H1 (cell line): Measurements from ENCODE around the gene MAPK4. TPM values are rescaled to one million over a fixed set of nuclear protein-coding genes. Genes with fewer than 3 reads are reported as not detected.

Experiments
- CTCF ChIA-PET: fragments of 300-600 bp; sonication (Branson Sonifier 250); formaldehyde crosslinking; loops from one replicate; lab custom pipeline; 2021; ENCODE audit not compliant: partially characterized antibody; lab: Charles Lee
- POLR2A ChIA-PET: fragments of 300-600 bp; sonication (Branson Sonifier 250); formaldehyde crosslinking; loops from one replicate; lab custom pipeline; 2021; ENCODE audit warnings: inconsistent platforms; ENCODE audit not compliant: partially characterized antibody; lab: Charles Lee
- DNase-seq, 2 experiments: peaks; one replicate each; pipeline versions ENCODE4 v3.0.0 to v3.0.0-alpha.2; 2010 to 2022; ENCODE audit warnings: low spot score in 2 of 2, low read depth in 1 of 2, mixed read lengths in 1 of 2
- FAIRE-seq: peaks from 2 replicates; lab custom pipeline; 2011; peaks lifted over from hg19 to GRCh38; lab: Jason Lieb, UNC
- H2AFZ ChIP-seq: 2 replicates; pipeline ENCODE4 v1.8.1; 2012; ENCODE audit warnings: low read length, inconsistent platforms
- H2AK5ac ChIP-seq: 2 replicates; pipeline ENCODE4 v1.6.1; 2013; ENCODE audit warnings: low read depth, low read length
- H2BK120ac ChIP-seq: replicated peaks from 2 replicates; pipeline ENCODE3; 2013; ENCODE audit warnings: low read depth, low read length, inconsistent platforms
- H2BK12ac ChIP-seq: 2 replicates; pipeline ENCODE4 v1.6.1; 2013; ENCODE audit warnings: low read depth, low read length
- H2BK15ac ChIP-seq: 2 replicates; pipeline ENCODE4 v1.6.1; 2013; ENCODE audit warnings: low read length
- H2BK20ac ChIP-seq: 2 replicates; pipeline ENCODE4 v1.6.1; 2013; ENCODE audit warnings: low read length
- H2BK5ac ChIP-seq: 2 replicates; pipeline ENCODE4 v1.6.1; 2013; ENCODE audit warnings: low read depth, low read length
- H3K14ac ChIP-seq: 2 replicates; pipeline ENCODE4 v1.6.1; 2013; ENCODE audit warnings: inconsistent platforms; ENCODE audit not compliant: insufficient read length
- H3K18ac ChIP-seq: 2 replicates; pipeline ENCODE4 v1.6.1; 2013; ENCODE audit warnings: low read length; ENCODE audit errors: extremely low read depth
- H3K23ac ChIP-seq: 2 replicates; pipeline ENCODE4 v1.6.1; 2013; ENCODE audit warnings: inconsistent platforms; ENCODE audit not compliant: insufficient read length
- H3K23me2 ChIP-seq: 2 replicates; pipeline ENCODE4 v1.6.1; 2013; ENCODE audit warnings: low read depth, low read length
- H3K27ac ChIP-seq: 2 replicates; pipeline ENCODE4 v1.6.1; 2011; ENCODE audit warnings: low read depth, low read length, inconsistent platforms
- H3K27me3 ChIP-seq, 4 experiments: replicated peaks in 1 of 4; 1 replicate in 1 of 4; 2 replicates in 3 of 4; pipeline versions ENCODE4 v1.6.1 to v1.8.1; 2011 to 2013; ENCODE audit warnings: low read length in 3 of 4, mild to moderate bottlenecking in 3 of 4, inconsistent platforms in 2 of 4, mixed read lengths in 2 of 4, moderate library complexity in 1 of 4; ENCODE audit not compliant: control insufficient read depth in 3 of 4, insufficient read depth in 3 of 4; ENCODE audit errors: extremely low read depth in 1 of 4
- H3K36me3 ChIP-seq, 4 experiments: 2 replicates each; pipeline versions ENCODE4 v1.6.1 to v1.8.1; 2011 to 2013; ENCODE audit warnings: mild to moderate bottlenecking in 4 of 4, low read length in 3 of 4, moderate library complexity in 2 of 4, control low read depth in 1 of 4, inconsistent platforms in 1 of 4; ENCODE audit not compliant: insufficient read depth in 4 of 4, control insufficient read depth in 2 of 4
- H3K4ac ChIP-seq: replicated peaks from 2 replicates; pipeline ENCODE3; 2013; ENCODE audit warnings: low read length, low read depth, mixed read lengths, inconsistent platforms; ENCODE audit not compliant: insufficient read length
- H3K4me1 ChIP-seq, 4 experiments: replicated peaks in 1 of 4; 1 replicate in 1 of 4; 2 replicates in 3 of 4; pipeline versions ENCODE4 v1.6.1 to v1.8.1; 2011 to 2013; ENCODE audit warnings: low read length in 3 of 4, inconsistent platforms in 2 of 4, mixed read lengths in 1 of 4; ENCODE audit not compliant: insufficient read depth in 4 of 4, control insufficient read depth in 3 of 4
- H3K4me2 ChIP-seq, 2 experiments: 2 replicates each; pipeline versions ENCODE4 v1.6.1 to v1.8.1; 2011 to 2013; ENCODE audit warnings: low read depth in 2 of 2, low read length in 2 of 2, control low read depth in 1 of 2, inconsistent platforms in 1 of 2, mild to moderate bottlenecking in 1 of 2; ENCODE audit not compliant: insufficient read depth in 1 of 2
- H3K4me3 ChIP-seq, 4 experiments: fragments of 200-600, 300-600 bp in 1 of 4; sonication (generic), shearing (Covaris generic), sonication (Bioruptor Twin) in 1 of 4; 2 replicates each; pipeline versions ENCODE4 v1.5.1 to v1.8.1; 2011 to 2016; ENCODE audit warnings: low read length in 4 of 4, low read depth in 3 of 4, control low read depth in 2 of 4, inconsistent platforms in 2 of 4, mild to moderate bottlenecking in 2 of 4, mixed read lengths in 1 of 4, moderate library complexity in 1 of 4; ENCODE audit not compliant: insufficient read depth in 2 of 4; ENCODE audit errors: extremely low read depth in 1 of 4
- H3K56ac ChIP-seq: replicated peaks from 2 replicates; pipeline ENCODE3; 2013; ENCODE audit warnings: low read depth, mild to moderate bottlenecking, mixed read lengths, low read length, inconsistent platforms; ENCODE audit not compliant: insufficient read length
- H3K79me1 ChIP-seq: 2 replicates; pipeline ENCODE4 v1.6.1; 2013; ENCODE audit warnings: low read depth, low read length, control low read depth
- H3K79me2 ChIP-seq, 2 experiments: 2 replicates each; pipeline versions ENCODE4 v1.6.1 to v1.8.1; 2012 to 2013; ENCODE audit warnings: low read length in 2 of 2, mild to moderate bottlenecking in 2 of 2, inconsistent platforms in 1 of 2; ENCODE audit not compliant: insufficient read depth in 2 of 2, control insufficient read depth in 1 of 2
- H3K9ac ChIP-seq, 4 experiments: replicated peaks in 1 of 4; 1 replicate in 1 of 4; 2 replicates in 3 of 4; pipeline versions ENCODE4 v1.6.1 to v1.8.1; 2011 to 2013; ENCODE audit warnings: low read depth in 3 of 4, low read length in 3 of 4, control low read depth in 2 of 4, mild to moderate bottlenecking in 2 of 4, moderate library complexity in 2 of 4, inconsistent platforms in 1 of 4; ENCODE audit errors: extremely low read depth in 1 of 4
- H3K9me3 ChIP-seq, 2 experiments: 2 replicates each; pipeline versions ENCODE4 v1.6.1 to v1.8.1; 2012 to 2013; ENCODE audit warnings: mild to moderate bottlenecking in 2 of 2, moderate library complexity in 2 of 2, control low read depth in 1 of 2, inconsistent platforms in 1 of 2, low read depth in 1 of 2, low read length in 1 of 2, mixed read lengths in 1 of 2; ENCODE audit not compliant: insufficient read depth in 2 of 2
- H4K20me1 ChIP-seq, 2 experiments: replicated peaks in 1 of 2; 2 replicates each; pipeline versions ENCODE3 to v1.8.1; 2011 to 2013; ENCODE audit warnings: inconsistent platforms in 2 of 2, low read length in 2 of 2, mild to moderate bottlenecking in 1 of 2; ENCODE audit not compliant: insufficient read depth in 2 of 2, control insufficient read depth in 1 of 2
- H4K5ac ChIP-seq: 2 replicates; pipeline ENCODE4 v1.6.1; 2013; ENCODE audit warnings: low read length, low read depth, mixed read lengths, inconsistent platforms; ENCODE audit not compliant: insufficient read length
- H4K8ac ChIP-seq: 2 replicates; pipeline ENCODE4 v1.8.0; 2013; ENCODE audit warnings: mild to moderate bottlenecking, moderate library complexity, low read length, inconsistent platforms; ENCODE audit not compliant: insufficient read depth; ENCODE audit errors: extremely low read depth
- H4K91ac ChIP-seq: replicated peaks from 2 replicates; pipeline ENCODE3; 2013; ENCODE audit warnings: low read length, mixed read lengths, inconsistent platforms; ENCODE audit not compliant: insufficient read length
- CREB1 ChIP-seq: IDR thresholded peaks from 2 replicates; pipeline ENCODE4 v1.6.1; 2012; ENCODE audit warnings: inconsistent platforms
- RAD21 ChIP-seq, 2 experiments: IDR thresholded peaks in 1 of 2; conservative IDR thresholded peaks in 1 of 2; 2 replicates each; pipeline ENCODE4 v1.6.1; 2011; ENCODE audit warnings: low read depth in 2 of 2, low read length in 2 of 2, improper control_type of control experiment in 1 of 2, inconsistent platforms in 1 of 2, mild to moderate bottlenecking in 1 of 2, moderate library complexity in 1 of 2
- SIN3A ChIP-seq, 2 experiments: IDR thresholded peaks in 1 of 2; conservative IDR thresholded peaks in 1 of 2; 2 replicates each; pipeline ENCODE4 v1.6.1; 2011 to 2012; ENCODE audit warnings: low read length in 2 of 2, improper control_type of control experiment in 1 of 2, low read depth in 1 of 2, mild to moderate bottlenecking in 1 of 2
- WGBS, 2 experiments: shearing (Covaris generic) in 1 of 2; methylation state at CpG; one replicate each; pipeline versions ENCODE4 v1.1.6 to v1.1.7; 2013 to 2015; ENCODE audit warnings: low lambda C conversion rate in 2 of 2, mixed read lengths in 2 of 2, inconsistent platforms in 1 of 2, low coverage in 1 of 2, missing lambda C conversion rate in 1 of 2; ENCODE audit not compliant: insufficient replicate concordance in 2 of 2, insufficient coverage in 1 of 2, insufficient read length in 1 of 2; ENCODE audit errors: extremely low coverage in 1 of 2, missing lambda C conversion rate in 1 of 2; 5-methylcytosine and 5-hydroxymethylcytosine counted together
- polyA plus RNA-seq, 7 experiments: library from polyadenylated mRNA; depleted of rRNA in 3 of 7; stranded (reverse) in 5 of 7; unstranded in 2 of 7; fragments of >200 nt in 5 of 7; fragments of 200-250 nt in 2 of 7; gene quantifications; 1 replicate in 5 of 7; 2 replicates in 1 of 7; 4 replicates in 1 of 7; pipeline versions ENCODE4 v1.2.1 to v1.2.3, GENCODE V29; 2011 to 2013; ENCODE audit warnings: missing spikeins in 2 of 7, mixed read lengths in 2 of 7
- total RNA-seq: library from RNA; stranded (reverse); fragmentation: NEBNext Ultra II Directional; extraction: Animal tissue kit (Norgen Biotek cat#: 25700); gene quantifications from 2 replicates; pipeline ENCODE4 v1.2.1, GENCODE V29; 2021
- TF ChIP-seq, protein P1 (sequence below), 3 experiments: IDR thresholded peaks; 1 replicate in 2 of 3; 2 replicates in 1 of 3; pipeline versions ENCODE4 v1.5.1 to v1.6.1; 2011; ENCODE audit warnings: low read length in 3 of 3, mild to moderate bottlenecking in 3 of 3, inconsistent platforms in 2 of 3, low read depth in 1 of 3, moderate library complexity in 1 of 3; ENCODE audit not compliant: insufficient read depth in 1 of 3; ENCODE audit errors: control extremely low read depth in 1 of 3

Gene MAPK4
- total and polyA plus RNA-seq, 2 of the 8 experiments (the other 6 are each of a cell fraction or from before 2014, with no cell fraction given) = 3.2 to 3.7 TPM

GRCh38 chr18:50662177-50662576 lies 102.3 kb downstream of the MAPK4 start:
- no peak overlapping the region for H3K14ac ChIP-seq
- no peak overlapping the region for H3K23ac ChIP-seq
- CTCF ChIA-PET = interaction anchor here (0.7 to 4.0 kb wide), 30 partner anchors 9 to 157 kb away, joined by 3 to 32 read pairs (median 6); no protein-coding TSS in a partner anchor
- H3K27ac ChIP-seq = no peak overlapping the region
- H3K4ac ChIP-seq = no peak overlapping the region
- H3K4me3 ChIP-seq = no peak overlapping the region
- no peaks in the 10 kb centered on the region for H3K79me1 ChIP-seq
- no peak overlapping the region for H3K18ac ChIP-seq
- no peaks in the 10 kb centered on the region; a peak in 1 of 8 replicates for H3K36me3 ChIP-seq
- H4K20me1 ChIP-seq = no peaks in the 10 kb centered on the region
- H3K4me2 ChIP-seq = no peak overlapping the region
- H4K5ac ChIP-seq = no peak overlapping the region
- POLR2A ChIA-PET = no interaction called here
- DNase-seq = no peak
- no peak overlapping the region for H2AFZ ChIP-seq
- H2BK120ac ChIP-seq = no peak overlapping the region
- H2BK20ac ChIP-seq = no peak overlapping the region
- H2AK5ac ChIP-seq = no peak overlapping the region
- H4K8ac ChIP-seq = no peak overlapping the region
- TF ChIP-seq RAD21 (IDR thresholded peaks at IDR 0.05 in 1 of 2, conservative IDR thresholded peaks at IDR 0.05 in 1 of 2; ENCODE audit: low read depth in 2 of 2, low read length in 2 of 2) (peak; percentile 77 to 80), CREB1 (no peak), SIN3A (conservative IDR thresholded peaks at IDR 0.05 in 1 of 2, IDR thresholded peaks at IDR 0.05 in 1 of 2; ENCODE audit: low read depth in 1 of 2, low read length in 2 of 2) (no peak)
- TF ChIP-seq, protein P1, sequence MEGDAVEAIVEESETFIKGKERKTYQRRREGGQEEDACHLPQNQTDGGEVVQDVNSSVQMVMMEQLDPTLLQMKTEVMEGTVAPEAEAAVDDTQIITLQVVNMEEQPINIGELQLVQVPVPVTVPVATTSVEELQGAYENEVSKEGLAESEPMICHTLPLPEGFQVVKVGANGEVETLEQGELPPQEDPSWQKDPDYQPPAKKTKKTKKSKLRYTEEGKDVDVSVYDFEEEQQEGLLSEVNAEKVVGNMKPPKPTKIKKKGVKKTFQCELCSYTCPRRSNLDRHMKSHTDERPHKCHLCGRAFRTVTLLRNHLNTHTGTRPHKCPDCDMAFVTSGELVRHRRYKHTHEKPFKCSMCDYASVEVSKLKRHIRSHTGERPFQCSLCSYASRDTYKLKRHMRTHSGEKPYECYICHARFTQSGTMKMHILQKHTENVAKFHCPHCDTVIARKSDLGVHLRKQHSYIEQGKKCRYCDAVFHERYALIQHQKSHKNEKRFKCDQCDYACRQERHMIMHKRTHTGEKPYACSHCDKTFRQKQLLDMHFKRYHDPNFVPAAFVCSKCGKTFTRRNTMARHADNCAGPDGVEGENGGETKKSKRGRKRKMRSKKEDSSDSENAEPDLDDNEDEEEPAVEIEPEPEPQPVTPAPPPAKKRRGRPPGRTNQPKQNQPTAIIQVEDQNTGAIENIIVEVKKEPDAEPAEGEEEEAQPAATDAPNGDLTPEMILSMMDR (IDR thresholded peaks at IDR 0.05; ENCODE audit: control extremely low read depth in 1 of 3, insufficient read depth in 1 of 3, low read depth in 1 of 3, low read length in 3 of 3) = peak in 2 of 3 experiments; percentile 64 to 76; a peak in 3 of 4 replicates
- TF ChIP-seq, all 59 proteins: peak for 2
- Histone ChIP-seq H3K23me2 (no peaks in the 10 kb centered on the region), H3K4me1 (peaks cover 0 to 3% (median 0%) of the 10 kb centered on the region in 4 experiments; a peak in 1 of 7 replicates), H2BK12ac (no peak overlapping the region), H3K56ac (no peak overlapping the region), H2BK15ac (no peak overlapping the region), H3K9ac (no peak overlapping the region), H3K9me3 (peaks cover 7 to 12% of the 10 kb centered on the region in 2 experiments; a peak in 2 of 4 replicates), H4K91ac (no peak overlapping the region), H3K79me2 (no peaks in the 10 kb centered on the region), H2BK5ac (no peak overlapping the region), H3K27me3 (no peaks in the 10 kb centered on the region; a peak in 1 of 7 replicates)
- FAIRE-seq = peak; percentile 76
- WGBS, 2 experiments = 87% methylated on average over 3 of the region's 3 CpGs; no CpG with 5 or more reads in 1 of the 2 experiments
